IPS DF 19.7 (cell line): Measurements from ENCODE around the gene SLC24A3.

Experiments
- DNase-seq: peaks from one replicate; pipeline ENCODE4 v3.0.0-alpha.2; 2013; ENCODE audit warnings: low read depth, low spot score

Gene SLC24A3

GRCh38 chr20:19456595-19457395, 244.4 kb downstream of the SLC24A3 start:
- DNase-seq = no peak

- no peak for DNase-seq
Observed at GRCh38 chr20:19457611-19458010, 245.2 kb downstream of the SLC24A3 start.

DNA sequence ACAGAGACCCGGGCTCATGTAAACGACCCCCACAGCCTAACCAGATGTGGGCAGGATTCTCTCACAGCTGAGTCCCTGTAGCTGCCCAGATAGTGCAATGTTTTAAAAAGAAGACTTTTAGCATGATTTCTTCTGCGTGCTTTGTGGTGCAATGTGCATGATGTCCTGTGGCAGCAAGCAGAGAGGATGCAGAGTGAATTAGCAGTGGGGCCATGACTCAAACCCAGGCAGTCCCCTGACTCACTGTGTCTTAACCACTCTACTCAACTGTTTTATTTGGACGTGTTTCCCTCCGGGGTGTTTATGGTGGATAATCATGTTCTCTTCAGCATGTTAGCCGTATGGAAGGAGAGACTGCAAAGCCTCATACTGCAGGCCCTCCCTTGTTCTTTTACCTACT, 247.9 kb downstream of the SLC24A3 start:
- DNase-seq = no peak

GRCh38 chr20:19462491-19462890, 250.0 kb downstream of the SLC24A3 start:
- no peak for DNase-seq

GRCh38 chr20:19463597-19463996, 251.2 kb downstream of the SLC24A3 start:
- DNase-seq = no peak

GRCh38 chr20:19465536-19465935, 253.1 kb downstream of the SLC24A3 start:
- no peak for DNase-seq

DNA sequence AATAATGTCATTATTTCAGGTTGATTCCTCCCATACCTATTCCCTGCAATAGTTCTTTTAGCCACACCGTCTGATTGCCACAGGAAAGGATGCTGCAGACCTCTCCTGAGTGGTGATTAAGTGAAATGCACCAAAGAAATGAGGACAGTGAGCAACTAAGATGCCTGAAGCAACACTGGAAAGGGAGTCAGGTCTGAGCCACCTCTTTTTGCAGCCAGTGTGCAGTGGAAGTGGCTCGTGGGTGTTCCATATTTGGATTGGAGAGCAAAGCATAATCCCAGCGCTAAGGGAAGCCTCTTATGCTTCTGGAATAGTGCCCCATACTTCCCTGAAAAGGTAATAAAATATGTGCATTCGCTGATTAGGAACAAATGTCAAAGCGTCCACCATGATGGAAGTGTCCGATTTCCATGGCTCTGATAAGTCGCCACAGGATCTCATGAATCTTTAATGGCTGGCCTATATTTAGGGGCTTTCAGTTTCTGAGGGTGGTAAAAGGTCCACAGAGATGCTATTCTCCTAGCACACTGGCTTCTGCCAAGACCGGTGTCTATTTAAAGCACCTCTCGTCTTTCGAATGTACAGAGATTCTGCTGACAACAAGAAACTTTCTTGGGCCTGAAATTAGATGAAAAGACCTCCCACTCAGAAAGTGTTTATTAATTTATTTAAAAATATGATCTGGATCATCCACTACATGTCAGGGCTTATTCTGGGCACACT, 253.9 kb downstream of the SLC24A3 start:
- DNase-seq = no peak

DNA sequence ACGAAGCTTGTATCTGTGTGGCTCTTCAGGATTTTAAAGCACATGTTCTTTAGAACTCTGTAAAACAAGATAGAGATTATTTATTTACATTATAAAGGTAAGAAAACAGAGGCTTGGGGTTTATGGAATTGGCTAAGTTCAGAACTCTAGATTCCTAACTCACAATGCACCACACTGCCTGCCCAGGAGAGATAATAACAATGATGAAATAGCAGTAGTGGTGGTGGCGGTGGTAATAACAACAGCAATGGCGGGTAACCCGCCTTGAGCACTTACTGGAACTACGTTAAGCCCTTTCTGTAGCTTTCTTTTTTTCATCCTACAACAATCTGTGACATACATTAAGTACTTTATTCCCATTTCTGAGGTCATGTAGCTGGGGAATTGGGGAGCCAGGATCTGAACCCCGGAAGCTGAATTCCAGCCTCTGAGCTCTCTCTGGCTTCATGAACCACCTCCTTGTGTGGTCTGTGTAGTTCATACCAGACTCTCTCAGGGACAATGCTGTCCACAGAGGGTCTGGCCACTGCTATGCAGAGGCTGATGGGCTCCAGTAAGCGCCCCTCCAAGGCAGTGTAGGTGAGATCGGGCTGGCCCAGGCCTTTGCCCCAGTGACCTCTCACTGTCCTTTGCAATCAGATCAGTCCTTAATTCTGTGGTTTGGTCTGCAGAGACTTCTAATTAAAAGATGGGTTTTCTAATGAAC, 260.9 kb downstream of the SLC24A3 start:
- DNase-seq = no peak

DNA sequence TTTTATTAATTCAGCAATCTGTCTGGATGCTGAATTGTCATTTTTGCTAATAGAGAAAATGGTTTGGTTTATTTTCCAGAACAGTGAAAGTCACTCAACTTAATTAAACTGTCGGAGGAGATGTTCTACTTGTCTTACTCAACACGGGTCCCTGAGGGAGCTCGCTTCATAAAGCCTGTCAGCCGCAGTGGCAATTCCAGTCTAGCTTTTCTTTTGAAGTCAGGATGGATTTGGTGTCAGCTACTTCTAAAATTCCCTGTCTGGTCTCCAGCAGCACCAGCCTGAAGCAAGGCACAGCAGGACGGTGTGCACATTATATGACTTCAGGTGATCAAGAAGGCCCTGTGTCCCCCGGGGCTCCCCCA, 261.5 kb downstream of the SLC24A3 start:
- DNase-seq = no peak

GRCh38 chr20:19478320-19478895, 266.0 kb downstream of the SLC24A3 start:
- no peak for DNase-seq

DNA sequence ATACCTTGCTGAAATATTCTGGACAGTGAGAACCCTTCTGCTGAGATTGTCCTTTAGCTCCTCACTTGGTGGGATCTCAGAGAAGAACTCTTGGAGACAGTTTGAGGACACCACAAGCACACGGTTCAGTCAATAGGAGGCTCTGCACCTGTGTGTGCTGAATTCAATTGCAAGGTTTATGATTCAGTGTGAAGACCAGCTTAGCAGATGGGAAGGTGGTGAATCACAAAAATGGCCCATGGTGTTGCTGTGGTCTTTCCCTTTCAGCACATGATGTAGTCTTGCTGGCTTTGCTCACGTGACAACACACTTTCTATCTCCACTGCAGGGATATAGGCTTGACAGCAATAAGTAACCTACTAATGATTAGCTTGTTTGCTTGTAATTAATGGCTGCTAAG, 270.3 kb downstream of the SLC24A3 start:
- no peak for DNase-seq

DNA sequence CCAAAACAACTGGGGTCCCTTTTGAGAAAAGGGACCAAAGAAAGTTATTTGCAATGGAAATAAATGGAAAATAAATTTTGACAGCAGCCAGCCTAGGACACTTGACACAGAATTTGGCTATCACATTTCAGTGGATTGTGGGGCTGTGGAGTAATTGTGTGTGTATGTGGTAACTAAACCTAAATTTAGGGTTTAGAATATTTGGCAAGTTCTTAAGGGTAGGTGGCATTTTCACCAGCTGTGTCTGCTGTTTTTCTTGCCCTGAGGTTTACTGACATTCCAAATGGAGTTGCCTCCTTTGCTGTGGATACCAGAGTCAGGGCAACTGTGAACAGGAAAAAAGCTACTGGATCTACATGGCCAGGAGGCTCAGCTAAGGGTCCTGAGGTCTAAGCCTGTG, 270.9 kb downstream of the SLC24A3 start:
- no peak for DNase-seq

- no peak for DNase-seq
Observed at GRCh38 chr20:19486446-19486845, 274.0 kb downstream of the SLC24A3 start.

DNA sequence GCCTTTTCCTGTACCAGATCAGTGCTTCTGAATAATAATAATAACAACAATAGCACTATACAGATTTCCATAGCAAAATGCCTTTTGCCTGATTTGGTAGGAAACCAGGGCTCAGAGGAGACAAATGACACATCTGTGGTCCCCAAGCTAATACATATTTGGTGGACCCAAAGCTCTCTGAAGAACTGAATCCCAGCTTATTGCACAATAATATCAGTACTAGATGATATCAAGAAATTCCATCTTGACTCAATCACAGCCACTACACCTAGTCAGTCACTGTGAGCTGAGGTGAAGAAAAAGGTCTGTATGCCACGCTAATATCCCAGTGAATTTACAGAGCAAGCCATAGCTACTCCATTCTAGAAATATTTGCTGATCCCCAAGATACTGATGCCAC, 275.0 kb downstream of the SLC24A3 start:
- no peak for DNase-seq

- DNase-seq = no peak
Observed at GRCh38 chr20:19491241-19491640, 278.8 kb downstream of the SLC24A3 start.

- DNase-seq = no peak
Observed at GRCh38 chr20:19492116-19492515, 279.7 kb downstream of the SLC24A3 start.

DNA sequence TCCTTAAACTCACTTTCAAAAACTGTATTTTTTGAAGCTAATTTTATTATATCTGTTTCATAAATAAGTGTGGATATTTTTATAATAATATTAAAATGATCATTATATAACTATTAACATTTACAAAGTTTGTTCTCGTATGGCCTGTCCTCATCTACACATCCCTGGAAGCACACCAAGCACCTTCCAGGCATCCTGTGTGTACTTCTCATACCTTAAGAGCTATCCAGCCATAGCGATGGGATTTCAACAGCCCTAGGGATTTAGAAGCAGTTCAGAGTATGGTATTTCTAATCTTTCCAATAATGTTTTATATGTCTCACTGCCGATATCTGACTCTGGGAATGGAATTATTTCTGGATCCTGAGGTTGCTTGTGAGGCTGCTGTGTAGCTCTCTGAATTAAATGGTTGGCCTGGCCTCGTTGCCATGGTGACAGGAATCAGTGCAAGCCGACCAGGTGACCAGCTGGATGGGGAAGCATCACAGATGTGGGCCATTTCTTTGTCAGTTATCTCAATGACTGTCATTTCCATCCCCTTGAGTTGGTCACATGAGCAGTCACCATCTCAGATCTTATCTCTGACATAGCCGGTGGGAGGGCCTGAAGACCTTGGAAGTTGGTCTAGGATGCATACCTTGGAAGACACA, 280.4 kb downstream of the SLC24A3 start:
- no peak for DNase-seq

DNA sequence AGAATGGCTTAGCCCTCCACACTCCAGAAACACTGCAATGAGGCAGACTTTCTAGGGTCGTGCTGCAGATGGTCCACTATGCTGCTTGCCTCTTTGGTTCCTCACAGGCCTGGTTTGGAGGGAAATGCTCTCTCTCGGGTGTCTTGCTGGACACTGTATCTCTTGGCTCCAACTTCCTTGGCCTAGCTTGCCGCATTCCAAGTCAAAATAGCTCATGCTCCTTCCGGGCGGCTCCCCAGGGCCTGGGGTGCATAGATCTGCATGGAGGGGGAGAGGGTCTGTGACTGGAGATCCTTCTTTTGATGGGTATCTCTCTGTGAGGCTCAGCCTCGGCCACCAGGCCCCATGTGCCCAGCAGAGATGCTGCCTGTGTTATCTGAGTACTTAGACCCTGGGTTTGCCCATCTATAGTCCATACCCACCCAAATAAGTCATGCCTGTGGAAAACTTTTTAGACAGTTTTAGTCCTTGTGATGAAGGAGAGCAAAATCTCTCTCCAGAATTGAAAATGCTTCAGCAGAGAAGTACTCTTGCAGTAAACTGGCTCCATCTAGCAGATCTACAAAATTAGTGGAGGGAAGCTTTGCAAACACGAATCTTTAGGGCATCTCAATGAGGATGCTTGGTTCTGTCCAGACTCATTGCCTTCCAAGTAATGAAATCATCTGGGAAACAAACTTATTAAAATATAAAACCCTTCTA, 281.5 kb downstream of the SLC24A3 start:
- DNase-seq = no peak

DNA sequence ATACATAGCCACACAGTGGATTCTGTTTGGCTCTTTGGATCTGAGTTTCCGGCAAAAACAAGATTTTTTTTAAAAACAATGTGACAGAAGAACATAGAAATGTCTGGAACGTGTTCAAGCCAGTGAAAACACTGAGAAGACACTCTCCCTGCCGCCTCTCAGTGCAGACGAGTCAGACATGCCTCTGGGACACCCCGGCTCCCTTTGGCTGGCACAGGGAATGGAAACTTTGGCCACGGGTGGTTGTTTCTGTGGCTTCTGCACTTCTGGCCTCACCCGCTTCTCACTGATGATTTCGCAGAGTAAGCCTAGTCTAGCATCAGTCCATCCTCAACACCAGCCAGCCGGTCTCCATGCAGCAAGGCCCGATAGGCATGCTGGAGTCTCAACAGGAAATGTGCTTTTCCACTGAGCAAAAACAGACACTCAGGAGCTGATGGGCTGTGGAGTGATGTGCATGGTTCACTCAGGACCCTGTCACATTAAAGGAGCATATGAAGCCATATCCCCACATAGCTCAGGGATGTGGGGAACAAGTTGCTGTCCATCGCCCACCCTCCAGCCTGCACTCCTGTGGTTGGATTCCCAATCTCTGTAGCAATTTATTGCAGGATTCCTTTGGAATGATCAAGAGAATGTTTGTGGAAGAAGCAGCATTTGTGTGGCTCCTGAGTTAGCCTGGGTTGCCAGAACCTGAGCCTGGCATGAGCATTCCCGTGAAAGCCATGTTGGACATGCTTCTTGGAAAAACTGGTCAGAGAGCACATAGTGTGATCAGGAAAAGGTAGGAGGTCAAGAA, 283.7 kb downstream of the SLC24A3 start:
- DNase-seq = no peak

DNA sequence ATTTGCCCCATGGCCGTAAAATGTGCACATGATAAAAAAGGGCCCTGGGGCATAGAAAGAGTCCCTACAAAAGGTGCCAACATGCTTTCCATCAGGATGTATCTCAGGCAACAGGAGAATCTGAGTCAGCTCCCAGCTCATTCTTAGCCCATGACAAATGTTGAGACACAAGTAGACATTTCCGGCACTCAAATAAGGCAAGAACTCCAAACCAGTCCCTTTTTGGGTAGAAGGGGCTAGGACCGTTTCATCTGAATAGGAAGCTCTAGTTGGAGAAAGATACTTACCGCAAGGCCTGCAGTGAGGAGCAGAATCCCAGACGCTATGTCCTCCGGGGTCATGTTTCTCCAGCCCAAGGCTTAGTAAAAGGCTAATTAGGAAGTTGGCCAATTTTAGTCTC, 284.6 kb downstream of the SLC24A3 start:
- no peak for DNase-seq
